HepG2 (cell line): ENCODE data around the gene KISS1R. TPM values are rescaled to one million over a fixed set of nuclear protein-coding genes. Genes with fewer than 3 reads are reported as not detected.

ENCODE experiments used
- BCLAF1 ChIP-seq: fragments of 450-650 bp; IDR thresholded peaks from 2 replicates; pipeline ENCODE4 v1.6.1; 2017; ENCODE audit warnings: mild to moderate bottlenecking
- DPF2 ChIP-seq: sonication (generic); formaldehyde crosslinking; IDR thresholded peaks from 2 replicates; pipeline ENCODE4 v1.4.0; 2020; ENCODE audit warnings: mild to moderate bottlenecking, low read depth, missing genetic modification reagents, borderline replicate concordance
- FOXP1 ChIP-seq, 2 experiments: fragments of 450-650 bp in 1 of 2; IDR thresholded peaks; 2 replicates each; pipeline ENCODE4 v1.6.1; 2017 to 2018; ENCODE audit warnings: antibody characterized with exemption in 1 of 2
- GFI1 ChIP-seq: sonication (generic); formaldehyde crosslinking; IDR thresholded peaks from 2 replicates; pipeline ENCODE4 v1.5.0; 2020; ENCODE audit warnings: missing genetic modification reagents, mild to moderate bottlenecking, borderline replicate concordance
- JUND ChIP-seq: sonication (generic); formaldehyde crosslinking; IDR thresholded peaks from 2 replicates; pipeline ENCODE4 v1.8.0; 2022; ENCODE audit warnings: mild to moderate bottlenecking, missing genetic modification reagents
- MTF2 ChIP-seq: sonication (generic); formaldehyde crosslinking; IDR thresholded peaks from 2 replicates; pipeline ENCODE4 v1.5.0; 2020; ENCODE audit warnings: missing genetic modification reagents, borderline replicate concordance
- NFATC3 ChIP-seq: sonication (generic); formaldehyde crosslinking; IDR thresholded peaks from 2 replicates; pipeline ENCODE4 v1.5.1; 2020; ENCODE audit warnings: mild to moderate bottlenecking, missing genetic modification reagents
- PCBP1 ChIP-seq: fragments of 200-400 bp; formaldehyde crosslinking; IDR thresholded peaks from 2 replicates; pipeline ENCODE4 v1.6.1; 2017; ENCODE audit warnings: mild to moderate bottlenecking, low read depth, low read length, borderline replicate concordance
- PLSCR1 ChIP-seq: sonication (generic); formaldehyde crosslinking; IDR thresholded peaks from 2 replicates; pipeline ENCODE4 v1.5.0; 2020; ENCODE audit warnings: missing genetic modification reagents, mild to moderate bottlenecking, borderline replicate concordance
- RBFOX2 ChIP-seq: fragments of 200-400 bp; formaldehyde crosslinking; IDR thresholded peaks from 2 replicates; pipeline ENCODE4 v1.6.1; 2017; ENCODE audit warnings: low read depth, mild to moderate bottlenecking, low read length
- RXRB ChIP-seq: IDR thresholded peaks from 2 replicates; pipeline ENCODE4 v1.6.1; 2016; ENCODE audit warnings: borderline replicate concordance, missing genetic modification reagents, missing compliant biosample characterization
- SIX4 ChIP-seq: sonication (generic); formaldehyde crosslinking; IDR thresholded peaks from 2 replicates; pipeline ENCODE4 v1.4.0; 2020; ENCODE audit warnings: missing genetic modification reagents
- SPEN ChIP-seq: sonication (generic); formaldehyde crosslinking; IDR thresholded peaks from 2 replicates; pipeline ENCODE4 v1.5.1; 2020; ENCODE audit warnings: low read depth, mild to moderate bottlenecking, missing genetic modification reagents
- TP53 ChIP-seq: sonication (generic); formaldehyde crosslinking; conservative IDR thresholded peaks from 2 replicates; pipeline ENCODE4 v1.4.0; 2020; ENCODE audit warnings: missing genetic modification reagents
- ZC3H13 ChIP-seq: sonication (generic); formaldehyde crosslinking; IDR thresholded peaks from 2 replicates; pipeline ENCODE4 v1.8.1; 2023; ENCODE audit warnings: mild to moderate bottlenecking, missing genetic modification reagents, moderate library complexity
- ZMYM4 ChIP-seq: sonication (generic); formaldehyde crosslinking; IDR thresholded peaks from 2 replicates; pipeline ENCODE4 v1.8.1; 2023; ENCODE audit warnings: mild to moderate bottlenecking, missing genetic modification reagents
- ZNF570 ChIP-seq: sonication (generic); formaldehyde crosslinking; IDR thresholded peaks from 2 replicates; pipeline ENCODE4 v1.4.0; 2020; ENCODE audit warnings: mild to moderate bottlenecking, missing genetic modification reagents, borderline replicate concordance
- ZNF7 ChIP-seq: IDR thresholded peaks from 2 replicates; pipeline ENCODE4 v1.6.1; 2016; ENCODE audit warnings: missing biosample characterization, missing genetic modification reagents
- ZNF781 ChIP-seq: sonication (generic); formaldehyde crosslinking; IDR thresholded peaks from 2 replicates; pipeline ENCODE4 v1.5.1; 2020; ENCODE audit warnings: borderline replicate concordance, mild to moderate bottlenecking, missing genetic modification reagents; ENCODE audit errors: not compliant biosample characterization
- ZSCAN5A ChIP-seq: sonication (generic); formaldehyde crosslinking; IDR thresholded peaks from 2 replicates; pipeline ENCODE4 v1.8.0; 2022; ENCODE audit warnings: mild to moderate bottlenecking, missing genetic modification reagents, borderline replicate concordance
- polyA plus RNA-seq, 8 experiments: library from polyadenylated mRNA; depleted of rRNA in 3 of 8; stranded (reverse) in 7 of 8; unstranded in 1 of 8; fragments of >200 nt; fragmentation: Illumina TruSeq in 4 of 8; extraction: Trizol in 4 of 8; gene quantifications; 2 replicates each; pipeline versions ENCODE4 v1.2.1 to v1.2.3, GENCODE V29; 2011 to 2016; ENCODE audit warnings: low read depth in 4 of 8, missing spikeins in 1 of 8, mixed read lengths in 1 of 8; ENCODE audit not compliant: insufficient read depth in 1 of 8
- total RNA-seq, 5 experiments: library from RNA; depleted of rRNA; stranded (reverse); fragments of >200 nt; fragmentation: Illumina TruSeq; extraction: Trizol; gene quantifications; 2 replicates each; pipeline ENCODE4 v1.2.3, GENCODE V29; 2016; ENCODE audit warnings: low read depth in 1 of 5
- TF ChIP-seq, protein P1 (sequence below): sonication (generic); formaldehyde crosslinking; IDR thresholded peaks from 2 replicates; pipeline ENCODE4 v1.4.0; 2020; ENCODE audit warnings: missing genetic modification reagents

KISS1R gene
- total and polyA plus RNA-seq, 2 of the 13 experiments (the other 11 are each of a cell fraction or from before 2014, with no cell fraction given): 1.1 to 10.2 TPM

- TF ChIP-seq FOXP1 (IDR thresholded peaks at IDR 0.05) (peak; percentile 18; the same call in 1 of the 2 replicates), FOXP1 (CRISPR knock-in tag; IDR thresholded peaks at IDR 0.05) (peak; percentile 87), SIX4 (CRISPR knock-in tag) (peak; percentile 27; the same call in 1 of the 2 replicates), DPF2 (CRISPR knock-in tag) (peak; percentile 87; the same call in 1 of the 2 replicates), ZNF570 (no peak), SPEN (CRISPR knock-in tag) (peak; percentile 86), ZC3H13 (CRISPR knock-in tag) (0 out of 2 replicates have a peak, but pooled peaks have one; percentile 29), PCBP1 (0 out of 2 replicates have a peak, but pooled peaks have one; percentile 83), JUND (0 out of 2 replicates have a peak, but pooled peaks have one; percentile 47), ZNF781 (peak; percentile 79), ZSCAN5A (CRISPR knock-in tag) (peak; percentile 36; the same call in 1 of the 2 replicates), BCLAF1 (no peak), ZMYM4 (CRISPR knock-in tag) (peak; percentile 50; the same call in 1 of the 2 replicates), GFI1 (CRISPR knock-in tag) (0 out of 2 replicates have a peak, but pooled peaks have one; percentile 16), MTF2 (no peak), PLSCR1 (CRISPR knock-in tag) (0 out of 2 replicates have a peak, but pooled peaks have one; percentile 35), RBFOX2 (peak; percentile 89), ZNF7 (CRISPR knock-in tag) (no peak), TP53 (CRISPR knock-in tag) (no peak; the same call in 1 of the 2 replicates), NFATC3 (CRISPR knock-in tag) (no peak), RXRB (CRISPR knock-in tag) (peak; percentile 94)
- TF ChIP-seq, protein P1, sequence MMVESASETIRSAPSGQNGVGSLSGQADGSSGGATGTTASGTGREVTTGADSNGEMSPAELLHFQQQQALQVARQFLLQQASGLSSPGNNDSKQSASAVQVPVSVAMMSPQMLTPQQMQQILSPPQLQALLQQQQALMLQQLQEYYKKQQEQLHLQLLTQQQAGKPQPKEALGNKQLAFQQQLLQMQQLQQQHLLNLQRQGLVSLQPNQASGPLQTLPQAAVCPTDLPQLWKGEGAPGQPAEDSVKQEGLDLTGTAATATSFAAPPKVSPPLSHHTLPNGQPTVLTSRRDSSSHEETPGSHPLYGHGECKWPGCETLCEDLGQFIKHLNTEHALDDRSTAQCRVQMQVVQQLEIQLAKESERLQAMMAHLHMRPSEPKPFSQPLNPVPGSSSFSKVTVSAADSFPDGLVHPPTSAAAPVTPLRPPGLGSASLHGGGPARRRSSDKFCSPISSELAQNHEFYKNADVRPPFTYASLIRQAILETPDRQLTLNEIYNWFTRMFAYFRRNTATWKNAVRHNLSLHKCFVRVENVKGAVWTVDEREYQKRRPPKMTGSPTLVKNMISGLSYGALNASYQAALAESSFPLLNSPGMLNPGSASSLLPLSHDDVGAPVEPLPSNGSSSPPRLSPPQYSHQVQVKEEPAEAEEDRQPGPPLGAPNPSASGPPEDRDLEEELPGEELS: peak; percentile 90
Observed at GRCh38 chr19:952680-953444, 35.7 kb downstream of the KISS1R start (continued).
